Measurements from ENCODE around the gene AMIGO2. TPM values are rescaled to one million over a fixed set of nuclear protein-coding genes. Genes with fewer than 3 reads are reported as not detected.

AMIGO2 gene
- total and polyA plus RNA-seq, 2 experiments from 2014 or later, result 1.8 to 3.8 TPM

GRCh38 chr12:47066278-47067025, 13.3 kb downstream of the AMIGO2 start:
- H3K27ac Mint-ChIP-seq, result no peak overlapping the region
- Histone ChIP-seq H2AFZ (no peak overlapping the region), H3K4me2 (no peak overlapping the region), H3K9me2 (ENCODE audit: insufficient read depth) (no peaks in the 10 kb centered on the region), H3F3A (replicated peaks; ENCODE audit: low read depth) (no peaks in the 10 kb centered on the region), H3K4me3 (no peak overlapping the region), H3K27ac (ENCODE audit: low read depth) (no peak overlapping the region), H3K36me3 (ENCODE audit: insufficient read depth) (no peaks in the 10 kb centered on the region), H3K79me2 (replicated peaks; ENCODE audit: insufficient read depth) (no peaks in the 10 kb centered on the region), H4K20me1 (replicated peaks; ENCODE audit: insufficient read depth) (no peaks in the 10 kb centered on the region), H3K27me3 (ENCODE audit: insufficient read depth) (no peaks in the 10 kb centered on the region), H3K4me1 (ENCODE audit: insufficient read depth) (peaks cover 4% of the 10 kb centered on the region; the same call in 1 of the 2 replicates)
- peaks cover 1% of the 10 kb centered on the region for H3K27me3 Mint-ChIP-seq (ENCODE audit: insufficient read depth, low read depth, poor library complexity)
- TF ChIP-seq POLR2AphosphoS5 (IDR thresholded peaks at IDR 0.05; ENCODE audit: low read depth) (no peak), CREB1 (CRISPR knock-in tag; IDR thresholded peaks at IDR 0.05; ENCODE audit: low read depth) (no peak), EZH2phosphoT487 (IDR thresholded peaks at IDR 0.05; ENCODE audit: unreplicated experiment) (no peak), JUNB (IDR thresholded peaks at IDR 0.05; ENCODE audit: unreplicated experiment) (no peak), CTCF (conservative IDR thresholded peaks at IDR 0.05; ENCODE audit: low read depth in 2 of 2) (no peak), NANOG (IDR thresholded peaks at IDR 0.05; ENCODE audit: borderline replicate concordance) (no peak), EZH2 (IDR thresholded peaks at IDR 0.05; ENCODE audit: low read depth, unreplicated experiment) (no peak)
- TF ChIP-seq, protein P1, sequence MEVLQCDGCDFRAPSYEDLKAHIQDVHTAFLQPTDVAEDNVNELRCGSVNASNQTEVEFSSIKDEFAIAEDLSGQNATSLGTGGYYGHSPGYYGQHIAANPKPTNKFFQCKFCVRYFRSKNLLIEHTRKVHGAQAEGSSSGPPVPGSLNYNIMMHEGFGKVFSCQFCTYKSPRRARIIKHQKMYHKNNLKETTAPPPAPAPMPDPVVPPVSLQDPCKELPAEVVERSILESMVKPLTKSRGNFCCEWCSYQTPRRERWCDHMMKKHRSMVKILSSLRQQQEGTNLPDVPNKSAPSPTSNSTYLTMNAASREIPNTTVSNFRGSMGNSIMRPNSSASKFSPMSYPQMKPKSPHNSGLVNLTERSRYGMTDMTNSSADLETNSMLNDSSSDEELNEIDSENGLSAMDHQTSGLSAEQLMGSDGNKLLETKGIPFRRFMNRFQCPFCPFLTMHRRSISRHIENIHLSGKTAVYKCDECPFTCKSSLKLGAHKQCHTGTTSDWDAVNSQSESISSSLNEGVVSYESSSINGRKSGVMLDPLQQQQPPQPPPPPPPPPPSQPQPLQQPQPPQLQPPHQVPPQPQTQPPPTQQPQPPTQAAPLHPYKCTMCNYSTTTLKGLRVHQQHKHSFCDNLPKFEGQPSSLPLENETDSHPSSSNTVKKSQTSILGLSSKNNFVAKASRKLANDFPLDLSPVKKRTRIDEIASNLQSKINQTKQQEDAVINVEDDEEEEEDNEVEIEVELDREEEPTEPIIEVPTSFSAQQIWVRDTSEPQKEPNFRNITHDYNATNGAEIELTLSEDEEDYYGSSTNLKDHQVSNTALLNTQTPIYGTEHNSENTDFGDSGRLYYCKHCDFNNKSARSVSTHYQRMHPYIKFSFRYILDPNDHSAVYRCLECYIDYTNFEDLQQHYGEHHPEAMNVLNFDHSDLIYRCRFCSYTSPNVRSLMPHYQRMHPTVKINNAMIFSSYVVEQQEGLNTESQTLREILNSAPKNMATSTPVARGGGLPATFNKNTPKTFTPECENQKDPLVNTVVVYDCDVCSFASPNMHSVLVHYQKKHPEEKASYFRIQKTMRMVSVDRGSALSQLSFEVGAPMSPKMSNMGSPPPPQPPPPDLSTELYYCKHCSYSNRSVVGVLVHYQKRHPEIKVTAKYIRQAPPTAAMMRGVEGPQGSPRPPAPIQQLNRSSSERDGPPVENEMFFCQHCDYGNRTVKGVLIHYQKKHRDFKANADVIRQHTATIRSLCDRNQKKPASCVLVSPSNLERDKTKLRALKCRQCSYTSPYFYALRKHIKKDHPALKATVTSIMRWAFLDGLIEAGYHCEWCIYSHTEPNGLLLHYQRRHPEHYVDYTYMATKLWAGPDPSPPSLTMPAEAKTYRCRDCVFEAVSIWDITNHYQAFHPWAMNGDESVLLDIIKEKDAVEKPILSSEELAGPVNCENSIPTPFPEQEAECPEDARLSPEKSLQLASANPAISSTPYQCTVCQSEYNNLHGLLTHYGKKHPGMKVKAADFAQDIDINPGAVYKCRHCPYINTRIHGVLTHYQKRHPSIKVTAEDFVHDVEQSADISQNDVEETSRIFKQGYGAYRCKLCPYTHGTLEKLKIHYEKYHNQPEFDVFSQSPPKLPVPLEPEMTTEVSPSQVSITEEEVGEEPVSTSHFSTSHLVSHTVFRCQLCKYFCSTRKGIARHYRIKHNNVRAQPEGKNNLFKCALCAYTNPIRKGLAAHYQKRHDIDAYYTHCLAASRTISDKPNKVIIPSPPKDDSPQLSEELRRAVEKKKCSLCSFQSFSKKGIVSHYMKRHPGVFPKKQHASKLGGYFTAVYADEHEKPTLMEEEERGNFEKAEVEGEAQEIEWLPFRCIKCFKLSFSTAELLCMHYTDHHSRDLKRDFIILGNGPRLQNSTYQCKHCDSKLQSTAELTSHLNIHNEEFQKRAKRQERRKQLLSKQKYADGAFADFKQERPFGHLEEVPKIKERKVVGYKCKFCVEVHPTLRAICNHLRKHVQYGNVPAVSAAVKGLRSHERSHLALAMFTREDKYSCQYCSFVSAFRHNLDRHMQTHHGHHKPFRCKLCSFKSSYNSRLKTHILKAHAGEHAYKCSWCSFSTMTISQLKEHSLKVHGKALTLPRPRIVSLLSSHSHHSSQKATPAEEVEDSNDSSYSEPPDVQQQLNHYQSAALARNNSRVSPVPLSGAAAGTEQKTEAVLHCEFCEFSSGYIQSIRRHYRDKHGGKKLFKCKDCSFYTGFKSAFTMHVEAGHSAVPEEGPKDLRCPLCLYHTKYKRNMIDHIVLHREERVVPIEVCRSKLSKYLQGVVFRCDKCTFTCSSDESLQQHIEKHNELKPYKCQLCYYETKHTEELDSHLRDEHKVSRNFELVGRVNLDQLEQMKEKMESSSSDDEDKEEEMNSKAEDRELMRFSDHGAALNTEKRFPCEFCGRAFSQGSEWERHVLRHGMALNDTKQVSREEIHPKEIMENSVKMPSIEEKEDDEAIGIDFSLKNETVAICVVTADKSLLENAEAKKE (CRISPR knock-in tag; IDR thresholded peaks at IDR 0.05), result no peak
- TF ChIP-seq, protein P2, sequence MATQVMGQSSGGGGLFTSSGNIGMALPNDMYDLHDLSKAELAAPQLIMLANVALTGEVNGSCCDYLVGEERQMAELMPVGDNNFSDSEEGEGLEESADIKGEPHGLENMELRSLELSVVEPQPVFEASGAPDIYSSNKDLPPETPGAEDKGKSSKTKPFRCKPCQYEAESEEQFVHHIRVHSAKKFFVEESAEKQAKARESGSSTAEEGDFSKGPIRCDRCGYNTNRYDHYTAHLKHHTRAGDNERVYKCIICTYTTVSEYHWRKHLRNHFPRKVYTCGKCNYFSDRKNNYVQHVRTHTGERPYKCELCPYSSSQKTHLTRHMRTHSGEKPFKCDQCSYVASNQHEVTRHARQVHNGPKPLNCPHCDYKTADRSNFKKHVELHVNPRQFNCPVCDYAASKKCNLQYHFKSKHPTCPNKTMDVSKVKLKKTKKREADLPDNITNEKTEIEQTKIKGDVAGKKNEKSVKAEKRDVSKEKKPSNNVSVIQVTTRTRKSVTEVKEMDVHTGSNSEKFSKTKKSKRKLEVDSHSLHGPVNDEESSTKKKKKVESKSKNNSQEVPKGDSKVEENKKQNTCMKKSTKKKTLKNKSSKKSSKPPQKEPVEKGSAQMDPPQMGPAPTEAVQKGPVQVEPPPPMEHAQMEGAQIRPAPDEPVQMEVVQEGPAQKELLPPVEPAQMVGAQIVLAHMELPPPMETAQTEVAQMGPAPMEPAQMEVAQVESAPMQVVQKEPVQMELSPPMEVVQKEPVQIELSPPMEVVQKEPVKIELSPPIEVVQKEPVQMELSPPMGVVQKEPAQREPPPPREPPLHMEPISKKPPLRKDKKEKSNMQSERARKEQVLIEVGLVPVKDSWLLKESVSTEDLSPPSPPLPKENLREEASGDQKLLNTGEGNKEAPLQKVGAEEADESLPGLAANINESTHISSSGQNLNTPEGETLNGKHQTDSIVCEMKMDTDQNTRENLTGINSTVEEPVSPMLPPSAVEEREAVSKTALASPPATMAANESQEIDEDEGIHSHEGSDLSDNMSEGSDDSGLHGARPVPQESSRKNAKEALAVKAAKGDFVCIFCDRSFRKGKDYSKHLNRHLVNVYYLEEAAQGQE (IDR thresholded peaks at IDR 0.05; ENCODE audit: unreplicated experiment), result no peak
- TF ChIP-seq, protein P3, sequence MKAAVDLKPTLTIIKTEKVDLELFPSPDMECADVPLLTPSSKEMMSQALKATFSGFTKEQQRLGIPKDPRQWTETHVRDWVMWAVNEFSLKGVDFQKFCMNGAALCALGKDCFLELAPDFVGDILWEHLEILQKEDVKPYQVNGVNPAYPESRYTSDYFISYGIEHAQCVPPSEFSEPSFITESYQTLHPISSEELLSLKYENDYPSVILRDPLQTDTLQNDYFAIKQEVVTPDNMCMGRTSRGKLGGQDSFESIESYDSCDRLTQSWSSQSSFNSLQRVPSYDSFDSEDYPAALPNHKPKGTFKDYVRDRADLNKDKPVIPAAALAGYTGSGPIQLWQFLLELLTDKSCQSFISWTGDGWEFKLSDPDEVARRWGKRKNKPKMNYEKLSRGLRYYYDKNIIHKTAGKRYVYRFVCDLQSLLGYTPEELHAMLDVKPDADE (IDR thresholded peaks at IDR 0.05), result no peak
- no peak overlapping the region for H3K4me3 Mint-ChIP-seq
- peaks cover 6% of the 10 kb centered on the region; the same call in 1 of the 3 replicates for H3K9me3 Mint-ChIP-seq
- DNase-seq (ENCODE audit: low spot score), result no peak
- peaks cover 25% of the 10 kb centered on the region for H3K4me1 Mint-ChIP-seq
- H3K36me3 Mint-ChIP-seq (ENCODE audit: low read depth), result no peaks in the 10 kb centered on the region
- no peak for ATAC-seq
